ENCODE measurements around the gene SCTR.

SCTR gene

DNA sequence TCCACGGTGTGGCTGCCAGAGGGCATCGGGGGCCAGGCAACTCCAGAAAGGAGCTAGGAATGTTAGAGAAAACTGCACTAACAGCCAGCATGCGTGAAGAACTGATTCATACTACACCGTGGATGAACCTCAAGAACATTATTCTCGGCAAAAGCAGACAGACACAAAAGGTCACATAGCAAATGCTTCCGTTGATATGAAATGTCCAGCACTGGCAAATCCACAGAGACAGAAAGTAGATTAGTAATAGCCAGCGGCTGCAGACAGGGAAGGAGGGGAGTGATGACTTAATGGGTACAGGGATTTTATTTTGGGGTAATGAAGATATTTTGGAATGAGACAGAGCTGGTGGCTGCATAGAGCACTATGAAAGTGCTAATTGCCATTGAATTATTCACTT lies 37.4 kb downstream of the SCTR start:
- no peak for DNase-seq

DNA sequence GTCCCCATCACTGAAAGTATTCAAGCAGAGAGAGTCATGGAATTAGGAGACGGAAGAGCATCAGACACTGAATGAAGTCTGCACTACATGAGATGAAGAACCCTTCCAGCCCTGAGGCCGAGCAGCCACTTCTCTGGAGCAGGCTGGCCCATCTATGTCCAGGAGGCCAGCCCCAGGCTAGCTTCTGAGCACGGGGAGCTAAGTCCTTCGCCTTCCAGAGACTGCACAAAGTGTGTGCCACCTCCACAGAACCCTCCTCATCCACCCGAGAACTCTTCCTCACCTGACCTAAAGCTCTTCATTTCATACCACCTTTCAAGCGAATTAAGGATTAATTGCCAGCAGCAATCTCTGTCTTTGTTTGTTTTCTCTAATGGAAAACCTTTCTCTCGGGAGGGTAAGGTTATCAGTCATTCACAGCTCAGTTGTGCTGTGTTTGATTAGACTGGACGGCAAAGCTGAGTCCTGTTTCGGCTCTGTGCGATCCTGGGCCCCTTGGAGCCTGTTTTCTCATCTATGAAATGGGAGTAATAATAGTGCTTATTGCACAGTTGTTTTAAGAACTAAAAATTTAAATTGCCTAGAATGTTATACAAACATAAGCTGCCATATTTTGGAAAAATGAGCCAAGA lies 38.0 kb downstream of the SCTR start:
- no peak for DNase-seq

DNA sequence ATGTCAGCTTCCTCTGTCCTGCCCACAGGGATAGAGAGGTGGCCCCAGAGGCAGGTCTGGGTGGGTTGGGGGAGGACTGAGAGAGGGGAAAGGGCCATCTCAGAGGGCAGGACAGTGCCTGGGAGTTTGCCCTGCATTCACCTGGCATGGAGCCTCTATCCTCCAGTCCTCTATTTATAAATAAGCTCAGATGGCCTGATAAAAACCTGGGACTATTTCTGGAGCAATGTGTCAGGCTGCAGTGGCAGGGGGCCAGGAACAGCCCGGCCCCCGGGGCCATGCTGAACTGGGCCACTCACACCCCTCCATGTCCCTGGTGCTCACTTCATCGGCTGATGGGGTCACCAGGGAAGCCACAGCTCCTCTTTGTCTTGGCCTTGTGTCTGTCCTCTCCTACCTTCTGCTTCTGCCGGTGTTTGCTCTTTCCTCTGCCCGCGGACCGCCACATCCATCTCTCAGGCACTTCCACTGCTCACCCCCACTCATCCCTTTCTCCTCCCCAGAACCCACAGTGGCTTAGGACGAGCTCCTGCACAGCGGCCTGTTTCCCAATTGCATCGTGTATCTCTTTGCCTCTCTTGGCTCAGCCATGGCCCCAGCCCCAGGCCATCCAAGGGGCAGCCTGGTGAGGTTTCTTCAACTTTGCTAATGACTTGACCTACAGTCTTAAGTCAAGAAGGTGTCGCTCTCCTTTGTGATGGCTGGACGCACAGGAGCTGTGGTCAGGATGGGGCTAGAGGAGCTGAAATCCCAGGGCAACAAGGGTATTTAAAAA lies 38.8 kb downstream of the SCTR start:
- DNase-seq, result no peak

- no peak for DNase-seq
Observed at GRCh38 chr2:119484834-119485233, 39.4 kb downstream of the SCTR start.

DNA sequence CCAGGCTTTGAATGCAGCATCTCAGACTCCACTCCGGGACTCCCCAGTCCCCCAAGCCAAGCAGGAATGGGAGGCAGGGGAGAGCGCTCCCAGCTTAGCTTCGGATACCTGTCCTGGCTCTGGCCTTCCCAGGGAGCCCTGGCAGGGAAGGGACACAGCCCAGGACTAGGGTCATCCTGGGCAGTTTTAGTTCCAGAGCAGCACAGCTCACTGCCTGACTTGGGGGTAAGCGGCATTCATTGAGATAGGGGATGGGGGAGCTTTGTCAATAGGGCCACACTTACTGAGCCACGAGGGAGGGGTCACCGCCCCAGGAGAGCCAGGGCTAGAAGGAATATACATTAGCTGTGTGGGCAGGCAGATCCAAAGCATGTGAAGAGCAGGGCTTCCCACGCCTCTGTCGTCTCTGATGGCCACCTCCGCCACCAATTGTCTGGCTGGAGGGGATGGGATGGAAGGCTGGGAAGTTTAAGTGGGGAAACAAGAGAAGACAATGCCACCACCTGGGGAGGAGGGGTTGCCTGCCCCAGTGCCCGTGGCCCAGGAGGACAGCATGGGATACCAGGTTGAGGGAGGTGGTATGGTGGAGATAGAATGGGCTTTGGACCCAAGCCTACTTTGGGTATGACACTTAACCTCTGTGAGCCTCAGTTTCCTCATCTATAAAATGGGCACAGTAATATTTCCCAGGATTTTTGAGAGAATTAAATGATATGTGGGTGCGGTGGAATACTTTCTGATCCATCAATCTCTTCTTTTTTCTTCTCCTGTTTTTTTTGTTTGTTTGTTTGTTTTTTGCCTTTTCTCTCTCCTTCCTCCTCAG lies 40.2 kb downstream of the SCTR start:
- no peak for DNase-seq

DNA sequence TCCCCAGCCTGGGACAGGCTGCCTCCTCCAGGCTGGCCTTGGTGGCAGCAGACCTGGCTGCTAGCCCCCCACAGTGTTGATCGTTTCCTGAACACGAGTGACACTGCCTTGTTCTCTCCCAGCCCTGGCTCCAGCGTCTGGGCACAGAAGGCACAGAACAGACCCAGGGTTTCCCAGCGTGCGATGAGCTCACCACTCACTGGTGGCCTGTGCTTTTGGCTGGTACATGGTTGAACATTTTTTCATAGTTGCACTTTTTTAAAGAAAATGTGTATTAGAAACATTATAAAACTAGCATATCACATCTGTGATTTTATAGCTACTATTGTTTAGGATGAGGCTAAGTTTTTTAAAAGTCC lies 40.9 kb downstream of the SCTR start:
- no peak for DNase-seq

DNA sequence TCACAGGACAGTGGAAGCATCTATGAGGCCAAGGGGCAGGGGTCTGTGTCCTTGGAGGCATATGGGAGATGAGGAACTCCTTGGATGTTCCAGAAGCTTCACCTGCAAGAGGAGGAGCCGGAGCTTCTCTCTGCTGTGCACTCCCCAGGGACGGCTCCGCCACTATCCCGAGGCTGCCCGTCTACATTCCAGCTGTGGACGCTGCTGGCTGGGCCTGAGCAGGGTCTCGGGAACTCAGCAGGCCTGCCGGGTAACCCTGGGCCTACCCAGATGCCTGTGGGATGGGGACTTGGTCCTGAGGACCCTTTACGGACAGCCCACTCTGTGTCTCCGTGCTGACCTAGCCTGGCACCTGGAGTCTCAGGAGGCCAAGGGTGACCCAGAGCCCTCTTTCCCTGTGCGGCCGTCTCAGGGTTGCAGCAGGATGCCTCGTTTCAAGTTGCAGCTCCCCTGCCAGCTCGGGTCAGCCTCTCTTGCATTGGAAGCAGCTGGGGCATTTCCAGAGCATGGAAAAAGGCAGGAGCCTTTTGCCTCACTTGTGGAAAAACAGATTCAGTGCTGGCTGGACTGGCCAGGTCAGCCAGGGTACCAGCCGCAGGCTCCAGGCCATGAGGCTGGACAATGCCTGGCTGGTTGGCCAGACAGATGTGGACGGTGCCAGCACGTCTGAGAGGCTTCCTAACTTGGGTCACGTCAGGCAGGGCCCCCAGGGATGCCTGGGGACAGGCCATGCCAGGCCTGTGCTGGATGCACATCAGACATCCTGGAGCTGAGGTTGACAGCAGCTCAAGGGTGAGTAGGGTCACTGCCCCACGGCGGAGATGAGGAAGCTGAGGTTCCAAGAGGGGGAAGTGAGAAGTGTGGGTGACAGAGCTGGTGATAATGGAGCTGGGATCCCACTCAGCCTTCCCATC lies 41.5 kb downstream of the SCTR start:
- no peak for DNase-seq

- no peak for DNase-seq
Observed at GRCh38 chr2:119481501-119482455, 42.5 kb downstream of the SCTR start.

DNA sequence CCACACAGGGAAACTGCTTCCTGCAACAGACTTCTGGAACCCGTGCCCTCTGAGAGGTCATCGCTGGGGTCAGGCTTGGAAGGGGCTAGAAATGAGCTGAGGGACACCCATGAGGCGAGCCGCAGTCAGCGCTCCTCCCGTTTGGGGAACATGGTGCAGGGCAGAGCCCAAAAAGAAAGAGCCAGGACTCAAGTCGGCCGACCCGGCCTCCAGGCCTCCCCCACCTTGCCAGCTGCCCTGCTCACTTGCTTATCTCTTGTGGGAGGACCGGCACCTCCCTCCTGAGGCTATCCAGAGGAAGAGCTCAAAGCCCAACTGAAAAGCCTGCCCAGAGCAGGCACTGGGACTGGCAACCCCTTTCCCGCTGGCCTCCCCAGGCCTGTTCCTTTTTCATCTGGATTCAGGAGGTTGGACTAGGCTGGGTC lies 43.6 kb downstream of the SCTR start:
- no peak for DNase-seq

DNA sequence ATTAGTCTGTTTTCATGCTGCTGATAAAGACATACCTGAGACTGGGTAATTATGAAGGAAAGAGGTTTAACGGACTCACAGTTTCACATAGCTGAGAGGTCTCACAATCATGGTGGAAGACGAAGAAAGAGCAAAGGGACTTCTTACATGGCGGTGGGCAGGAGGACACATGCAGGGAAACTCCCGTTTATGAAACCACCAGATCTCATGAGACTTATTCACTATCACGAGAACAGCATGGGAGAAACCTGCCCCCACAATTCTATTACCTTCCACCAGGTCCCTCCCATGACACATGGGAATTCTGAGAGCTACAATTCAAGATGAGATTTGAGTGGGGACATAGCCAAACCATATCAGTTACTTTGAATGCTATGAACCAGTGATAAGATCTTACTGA lies 44.1 kb downstream of the SCTR start:
- no peak for DNase-seq

GRCh38 chr2:119478978-119479295 lies 45.3 kb downstream of the SCTR start:
- DNase-seq, result no peak

- DNase-seq, result no peak
Observed at GRCh38 chr2:119478188-119478977, 45.9 kb downstream of the SCTR start.

GRCh38 chr2:119477113-119477505 lies 47.2 kb downstream of the SCTR start:
- no peak for DNase-seq

DNA sequence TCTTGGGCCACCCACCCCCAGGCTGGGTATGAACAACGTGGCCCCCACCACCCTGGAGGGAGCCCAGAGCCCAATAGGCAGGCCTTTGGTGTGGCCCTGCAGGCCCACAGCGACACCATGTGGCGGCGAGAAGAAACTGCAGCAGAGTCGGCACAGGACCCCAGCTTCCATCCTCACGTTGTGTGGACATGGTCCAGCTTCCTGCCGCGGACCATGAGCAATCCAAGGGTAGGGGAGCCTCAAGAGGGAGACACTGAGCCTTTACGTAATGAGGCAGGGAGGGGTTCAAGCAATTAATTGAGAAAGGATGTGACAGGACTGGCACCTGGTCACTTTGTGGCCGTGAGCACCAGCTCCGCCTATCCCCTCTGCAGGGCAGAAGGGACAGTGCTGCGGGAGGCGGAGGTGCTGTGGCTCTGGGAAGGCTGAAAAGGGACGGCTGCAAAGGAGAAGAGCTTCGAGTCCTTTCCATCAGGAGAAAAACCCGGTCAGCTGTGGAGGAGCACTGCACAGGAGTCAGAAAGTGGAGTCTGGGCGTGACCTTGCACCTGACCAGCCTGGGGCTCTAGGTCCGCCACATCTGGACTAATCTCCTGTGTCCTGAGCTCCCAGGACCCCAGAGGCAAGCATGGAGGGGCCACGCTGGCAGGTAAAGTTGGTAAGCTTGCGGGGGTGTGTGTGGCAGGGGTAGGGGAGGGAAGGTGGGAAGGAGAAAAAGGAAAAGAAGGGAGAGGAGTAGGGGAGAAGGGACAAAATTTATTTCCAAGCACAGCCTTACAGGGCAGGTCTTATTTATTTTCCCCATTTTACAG lies 47.8 kb downstream of the SCTR start:
- DNase-seq, result no peak

- DNase-seq, result no peak
Observed at GRCh38 chr2:119475857-119476244, 48.4 kb downstream of the SCTR start.

GRCh38 chr2:119475225-119475856 lies 48.9 kb downstream of the SCTR start:
- no peak for DNase-seq

DNA sequence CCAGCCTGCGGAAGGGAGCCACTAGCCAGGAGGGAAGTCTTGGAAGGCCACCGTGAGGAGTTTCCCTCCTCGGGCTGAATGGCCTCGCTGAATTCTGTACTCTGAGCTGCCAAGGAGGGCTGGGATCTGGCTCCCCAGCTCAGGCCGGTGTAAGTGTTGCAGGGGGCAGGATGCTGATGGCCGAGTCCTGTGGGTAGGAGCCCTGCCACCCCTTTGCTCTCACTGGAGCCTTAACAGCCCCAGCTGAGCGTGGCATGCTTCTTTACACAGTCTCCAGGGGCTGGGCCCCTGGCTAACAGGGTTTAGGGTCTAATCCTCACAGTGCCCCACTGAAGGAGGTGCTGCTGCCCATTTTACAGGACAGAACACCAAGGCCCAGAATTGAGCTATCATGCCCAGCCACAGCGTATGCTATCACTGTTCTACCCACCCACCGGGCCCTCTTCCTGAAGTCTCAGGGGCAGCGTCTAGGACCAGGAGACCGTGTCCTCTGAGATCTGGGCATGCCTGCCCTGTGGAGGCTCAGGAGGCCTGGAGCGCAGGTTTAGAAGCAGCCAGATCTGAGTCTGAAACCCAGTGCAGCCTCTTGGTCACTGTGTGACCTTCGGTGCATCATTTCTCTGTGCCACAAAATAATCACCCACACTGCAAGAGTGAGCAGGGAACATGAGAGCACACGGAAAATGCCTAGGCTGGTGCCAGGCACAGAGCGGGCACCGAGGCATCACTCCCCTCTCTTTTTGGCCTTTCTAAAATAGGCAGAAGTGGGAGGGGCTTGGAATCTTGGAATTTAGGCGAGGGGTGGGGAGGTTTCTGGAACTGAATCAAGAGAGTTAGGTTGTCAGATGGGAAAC lies 49.7 kb downstream of the SCTR start:
- no peak for DNase-seq

- DNase-seq, result no peak
Observed at GRCh38 chr2:119473621-119474370, 50.5 kb downstream of the SCTR start.
